Hepatocyte (in vitro differentiated cells): ENCODE results near the gene RNF145.

Experiments used
- EZH2 ChIP-seq: fragments of 200-600 bp; sonication (generic); IDR thresholded peaks from 2 replicates; pipeline ENCODE4 v1.6.1; 2016; ENCODE audit warnings: antibody characterized with exemption, mild to moderate bottlenecking, borderline replicate concordance
- EZH2phosphoT487 ChIP-seq: fragments of 200-600 bp; sonication (generic); IDR thresholded peaks from one replicate; pipeline ENCODE4 v1.6.1; 2018; ENCODE audit warnings: antibody characterized with exemption, mild to moderate bottlenecking, low read depth, moderate library complexity; ENCODE audit not compliant: unreplicated experiment, severe bottlenecking
- TF ChIP-seq, protein P1 (sequence below): fragments of 200-600 bp; sonication (generic); IDR thresholded peaks from 2 replicates; pipeline ENCODE4 v1.5.1; 2016; ENCODE audit warnings: antibody characterized with exemption, mild to moderate bottlenecking; ENCODE audit not compliant: poor library complexity

DNA sequence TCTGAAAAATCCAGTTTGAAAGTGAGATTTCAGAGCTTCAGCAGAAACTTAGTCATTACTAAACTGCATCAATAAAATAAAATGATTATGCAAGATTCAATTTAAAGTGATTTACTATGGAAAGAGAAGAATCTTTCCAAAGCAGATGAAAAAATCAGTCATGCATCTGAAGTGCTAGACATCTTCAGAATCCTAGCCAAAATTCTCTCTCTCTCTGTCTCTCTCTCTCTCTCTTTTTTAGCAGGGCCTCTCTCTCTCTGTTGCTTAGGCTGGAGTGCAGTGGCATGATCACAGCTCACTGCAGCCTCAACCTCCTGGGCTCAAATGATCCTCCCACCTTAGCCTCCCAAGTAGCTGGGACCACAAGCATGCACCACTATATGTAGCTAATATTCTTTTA lies 35.5 kb upstream of the RNF145 start:
- TF ChIP-seq, protein P1, sequence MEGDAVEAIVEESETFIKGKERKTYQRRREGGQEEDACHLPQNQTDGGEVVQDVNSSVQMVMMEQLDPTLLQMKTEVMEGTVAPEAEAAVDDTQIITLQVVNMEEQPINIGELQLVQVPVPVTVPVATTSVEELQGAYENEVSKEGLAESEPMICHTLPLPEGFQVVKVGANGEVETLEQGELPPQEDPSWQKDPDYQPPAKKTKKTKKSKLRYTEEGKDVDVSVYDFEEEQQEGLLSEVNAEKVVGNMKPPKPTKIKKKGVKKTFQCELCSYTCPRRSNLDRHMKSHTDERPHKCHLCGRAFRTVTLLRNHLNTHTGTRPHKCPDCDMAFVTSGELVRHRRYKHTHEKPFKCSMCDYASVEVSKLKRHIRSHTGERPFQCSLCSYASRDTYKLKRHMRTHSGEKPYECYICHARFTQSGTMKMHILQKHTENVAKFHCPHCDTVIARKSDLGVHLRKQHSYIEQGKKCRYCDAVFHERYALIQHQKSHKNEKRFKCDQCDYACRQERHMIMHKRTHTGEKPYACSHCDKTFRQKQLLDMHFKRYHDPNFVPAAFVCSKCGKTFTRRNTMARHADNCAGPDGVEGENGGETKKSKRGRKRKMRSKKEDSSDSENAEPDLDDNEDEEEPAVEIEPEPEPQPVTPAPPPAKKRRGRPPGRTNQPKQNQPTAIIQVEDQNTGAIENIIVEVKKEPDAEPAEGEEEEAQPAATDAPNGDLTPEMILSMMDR = no peak
- TF ChIP-seq EZH2 (no peak), EZH2phosphoT487 (no peak)
